Loucy (cell line): ENCODE data around the gene FNDC10.
A peak's percentile ranks its signal among the peaks of the same experiment; 100 is the strongest.

Experiments used
- CTCF ChIP-seq: fragments of 200-600 bp; sonication (generic); conservative IDR thresholded peaks from 2 replicates; pipeline ENCODE4 v1.5.1; 2014; ENCODE audit warnings: mild to moderate bottlenecking, antibody characterized with exemption, low read length
- EZH2phosphoT487 ChIP-seq: fragments of 200-600 bp; IDR thresholded peaks from 2 replicates; pipeline ENCODE4 v1.6.1; 2018; ENCODE audit warnings: antibody characterized with exemption, mild to moderate bottlenecking, moderate library complexity, borderline replicate concordance

GRCh38 chr1:1619917-1620361, 20.0 kb upstream of the FNDC10 start:
- TF ChIP-seq EZH2phosphoT487, result no peak
- peak; percentile 51 for TF ChIP-seq CTCF
